A673 (cell line): ENCODE results near the gene GRIK3. TPM values are rescaled to one million over a fixed set of nuclear protein-coding genes. Genes with fewer than 3 reads are reported as not detected.

Experiments used
- BruUV-seq: library from RNA; stranded (reverse); fragments of 400-500 nt; replicated peaks from 2 replicates; lab custom pipeline; 2021; lab: Mats Ljungman, UMichigan
- CTCF ChIA-PET: fragments of 300-600 bp; sonication (Branson Sonifier 250); formaldehyde crosslinking; loops from one replicate; lab custom pipeline; 2022; ENCODE audit warnings: antibody characterized with exemption; lab: Charles Lee
- POLR2A ChIA-PET: fragments of 300-600 bp; sonication (Branson Sonifier 250); formaldehyde crosslinking; loops from one replicate; lab custom pipeline; 2022; ENCODE audit warnings: antibody characterized with exemption; ENCODE audit not compliant: low non-redundant PET; lab: Charles Lee
- DNase-seq: peaks from one replicate; pipeline ENCODE4 v3.0.0-alpha.2; 2015; ENCODE audit warnings: low spot score
- H3K27ac ChIP-seq: fragments of 200-600 bp; sonication (generic); 2 replicates; pipeline ENCODE4 v1.5.1; 2016; ENCODE audit warnings: mixed run types, low read depth, mild to moderate bottlenecking, mixed read lengths, antibody characterized with exemption, low read length; ENCODE audit not compliant: poor library complexity, severe bottlenecking
- H3K27me3 ChIP-seq: fragments of 200-600 bp; sonication (generic); replicated peaks from 2 replicates; pipeline ENCODE4 v1.6.1; 2017; ENCODE audit warnings: mixed run types, low read depth, mild to moderate bottlenecking, mixed read lengths, antibody characterized with exemption, low read length; ENCODE audit not compliant: insufficient read depth, poor library complexity
- H3K36me3 ChIP-seq: fragments of 200-600 bp; sonication (generic); 2 replicates; pipeline ENCODE4 v1.6.1; 2016; ENCODE audit warnings: mixed run types, mild to moderate bottlenecking, mixed read lengths, antibody characterized with exemption, low read length; ENCODE audit not compliant: insufficient read depth, poor library complexity, severe bottlenecking
- H3K4me1 ChIP-seq: fragments of 200-600 bp; sonication (generic); 2 replicates; pipeline ENCODE4 v1.6.1; 2017; ENCODE audit warnings: mixed run types, mild to moderate bottlenecking, mixed read lengths, antibody characterized with exemption, low read length; ENCODE audit not compliant: insufficient read depth, poor library complexity, severe bottlenecking
- H3K4me3 ChIP-seq: fragments of 200-600 bp; sonication (generic); 2 replicates; pipeline ENCODE4 v1.5.1; 2016; ENCODE audit warnings: low read depth, mixed run types, mild to moderate bottlenecking, mixed read lengths, low read length; ENCODE audit not compliant: poor library complexity, severe bottlenecking
- H3K9me3 ChIP-seq: fragments of 200-600 bp; sonication (generic); 2 replicates; pipeline ENCODE4 v1.6.1; 2016; ENCODE audit warnings: mixed run types, low read depth, mild to moderate bottlenecking, mixed read lengths, antibody characterized with exemption, low read length; ENCODE audit not compliant: poor library complexity, severe bottlenecking
- EZH2 ChIP-seq: fragments of 200-600 bp; sonication (generic); IDR thresholded peaks from 2 replicates; pipeline ENCODE4 v1.6.1; 2017; ENCODE audit warnings: borderline replicate concordance, low read depth, mild to moderate bottlenecking, mixed read lengths, antibody characterized with exemption, low read length; ENCODE audit not compliant: poor library complexity, severe bottlenecking
- intact Hi-C: fragments of 100-400 bp; cut with micrococcal nuclease; formaldehyde crosslinking; loops from one replicate; pipeline ENCODE4 v1.10.0; 2022; ENCODE audit not compliant: unreplicated experiment
- total RNA-seq: library from RNA; stranded (reverse); gene quantifications from 2 replicates; pipeline ENCODE4 v1.2.3, GENCODE V29; 2021
- TF ChIP-seq, protein P1 (sequence below): fragments of 300-800, 200-600 bp; sonication (generic); conservative IDR thresholded peaks from 2 replicates; pipeline ENCODE4 v1.5.1; 2017; ENCODE audit warnings: low read depth, mild to moderate bottlenecking, antibody characterized with exemption, low read length, moderate library complexity, mixed read lengths

Gene GRIK3
- total RNA-seq, 1 experiment from 2014 or later = 0.17 TPM

DNA sequence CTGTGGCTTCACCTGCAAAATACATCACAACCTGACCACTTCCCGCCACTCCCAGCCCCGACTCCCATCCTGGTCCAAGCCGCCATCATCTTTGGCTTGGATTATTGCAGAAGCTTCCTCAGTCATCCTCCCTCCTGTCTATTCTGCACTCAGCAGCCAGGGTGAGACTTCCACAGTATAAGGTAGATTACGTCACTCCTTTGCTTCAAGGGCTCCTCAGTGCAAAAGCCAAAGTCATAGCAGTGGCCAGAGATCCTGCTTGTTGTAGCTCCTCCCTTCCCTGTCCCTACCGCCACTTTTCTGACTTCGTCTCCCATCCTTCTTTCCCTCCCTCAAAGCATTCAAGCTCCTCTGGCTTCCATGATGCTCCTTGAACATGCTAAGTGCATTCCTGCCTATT lies 152.8 kb downstream of the GRIK3 start:
- H3K9me3 ChIP-seq = no peaks in the 10 kb centered on the region
- ChIA-PET POLR2A (no interaction called here), CTCF (no interaction called here)
- no peak overlapping the region for H3K4me3 ChIP-seq
- BruUV-seq = no TSS peak
- H3K27ac ChIP-seq = no peak overlapping the region
- no peaks in the 10 kb centered on the region for H3K27me3 ChIP-seq
- TF ChIP-seq, protein P1, sequence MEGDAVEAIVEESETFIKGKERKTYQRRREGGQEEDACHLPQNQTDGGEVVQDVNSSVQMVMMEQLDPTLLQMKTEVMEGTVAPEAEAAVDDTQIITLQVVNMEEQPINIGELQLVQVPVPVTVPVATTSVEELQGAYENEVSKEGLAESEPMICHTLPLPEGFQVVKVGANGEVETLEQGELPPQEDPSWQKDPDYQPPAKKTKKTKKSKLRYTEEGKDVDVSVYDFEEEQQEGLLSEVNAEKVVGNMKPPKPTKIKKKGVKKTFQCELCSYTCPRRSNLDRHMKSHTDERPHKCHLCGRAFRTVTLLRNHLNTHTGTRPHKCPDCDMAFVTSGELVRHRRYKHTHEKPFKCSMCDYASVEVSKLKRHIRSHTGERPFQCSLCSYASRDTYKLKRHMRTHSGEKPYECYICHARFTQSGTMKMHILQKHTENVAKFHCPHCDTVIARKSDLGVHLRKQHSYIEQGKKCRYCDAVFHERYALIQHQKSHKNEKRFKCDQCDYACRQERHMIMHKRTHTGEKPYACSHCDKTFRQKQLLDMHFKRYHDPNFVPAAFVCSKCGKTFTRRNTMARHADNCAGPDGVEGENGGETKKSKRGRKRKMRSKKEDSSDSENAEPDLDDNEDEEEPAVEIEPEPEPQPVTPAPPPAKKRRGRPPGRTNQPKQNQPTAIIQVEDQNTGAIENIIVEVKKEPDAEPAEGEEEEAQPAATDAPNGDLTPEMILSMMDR = no peak
- no peak for TF ChIP-seq EZH2
- no peaks in the 10 kb centered on the region for H3K36me3 ChIP-seq
- DNase-seq = no peak
- intact Hi-C loops = no loop called here
- no peaks in the 10 kb centered on the region for H3K4me1 ChIP-seq

DNA sequence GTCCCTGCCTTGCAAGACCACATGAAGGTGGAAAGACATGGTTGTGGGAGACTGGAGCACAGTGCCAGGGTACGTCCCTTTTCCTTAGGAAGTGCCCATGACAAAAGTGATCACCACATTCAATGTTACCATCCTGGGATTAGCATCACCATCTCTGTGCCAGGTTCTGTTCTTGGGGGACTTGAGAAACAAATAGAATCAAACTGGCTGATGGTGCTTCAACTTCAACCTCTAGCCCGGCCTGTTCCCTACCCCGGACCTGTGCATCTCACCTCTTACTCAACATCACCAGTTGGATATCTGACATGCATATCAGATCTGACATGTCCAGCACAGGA lies 153.3 kb downstream of the GRIK3 start:
- POLR2A ChIA-PET = no interaction called here
- Histone ChIP-seq H3K9me3 (no peaks in the 10 kb centered on the region), H3K4me1 (no peaks in the 10 kb centered on the region), H3K27me3 (no peaks in the 10 kb centered on the region), H3K4me3 (no peak overlapping the region), H3K36me3 (no peaks in the 10 kb centered on the region), H3K27ac (no peak overlapping the region)
- intact Hi-C loops = no loop called here
- TF ChIP-seq EZH2 = no peak
- TF ChIP-seq, protein P1 = no peak
- CTCF ChIA-PET = no interaction called here
- BruUV-seq = no TSS peak
- DNase-seq = no peak

DNA sequence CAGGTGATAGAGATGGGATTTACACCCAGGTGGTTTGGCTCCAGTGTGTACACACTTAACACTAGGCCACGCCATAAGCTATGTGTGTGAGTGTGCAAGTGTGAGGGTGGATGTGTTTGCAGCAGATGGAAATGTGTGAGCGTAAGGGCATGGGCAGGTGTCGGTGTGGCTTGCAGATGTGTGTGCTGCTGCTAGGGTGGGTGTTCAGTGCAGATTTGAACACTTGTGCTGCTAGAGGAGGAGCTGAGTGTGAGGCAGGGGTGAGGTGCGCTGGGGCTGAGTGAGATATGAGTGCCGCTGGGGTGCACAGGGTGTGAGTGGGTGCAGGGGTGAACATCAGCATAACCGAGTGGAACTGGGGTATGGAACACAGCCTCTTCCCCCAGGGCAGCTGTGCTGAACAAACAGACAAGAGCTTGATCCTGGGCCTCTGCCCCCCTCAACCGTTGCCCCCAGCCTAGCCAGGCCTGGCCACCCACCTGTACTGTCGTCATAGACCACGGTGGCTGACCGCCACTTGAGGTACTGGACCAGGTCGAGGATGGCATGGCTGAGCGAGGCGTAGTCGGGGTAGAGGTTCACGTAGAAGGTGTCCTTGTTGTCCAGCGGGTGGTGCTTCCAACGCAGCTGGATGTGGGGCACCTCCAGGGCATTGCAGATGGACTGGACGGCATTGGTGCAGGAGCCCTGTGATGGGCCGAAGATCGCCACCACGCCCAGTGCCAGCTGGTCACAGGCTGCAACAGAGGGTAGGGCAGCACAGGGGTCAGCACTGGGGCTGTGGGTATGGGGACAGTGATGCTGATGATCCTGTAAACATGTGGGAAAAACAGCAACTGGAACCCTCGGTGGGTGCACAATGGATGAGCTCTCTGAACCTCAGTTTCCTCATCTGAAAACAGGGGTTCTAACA lies 153.9 kb downstream of the GRIK3 start:
- POLR2A ChIA-PET = no interaction called here
- intact Hi-C loops = no loop called here

More for the DNA sequence above, 153.9 kb downstream of the GRIK3 start:
- no peaks in the 10 kb centered on the region for H3K9me3 ChIP-seq
- TF ChIP-seq, protein P1 = no peak
- H3K27me3 ChIP-seq = no peaks in the 10 kb centered on the region
- no peak overlapping the region for H3K27ac ChIP-seq
- no peak overlapping the region for H3K4me3 ChIP-seq
- no peak for DNase-seq
- H3K4me1 ChIP-seq = no peaks in the 10 kb centered on the region
- no TSS peak for BruUV-seq
- H3K36me3 ChIP-seq = no peaks in the 10 kb centered on the region
- CTCF ChIA-PET = no interaction called here
